Measurements from ENCODE around the gene BRSK1.

BRSK1 gene

DNA sequence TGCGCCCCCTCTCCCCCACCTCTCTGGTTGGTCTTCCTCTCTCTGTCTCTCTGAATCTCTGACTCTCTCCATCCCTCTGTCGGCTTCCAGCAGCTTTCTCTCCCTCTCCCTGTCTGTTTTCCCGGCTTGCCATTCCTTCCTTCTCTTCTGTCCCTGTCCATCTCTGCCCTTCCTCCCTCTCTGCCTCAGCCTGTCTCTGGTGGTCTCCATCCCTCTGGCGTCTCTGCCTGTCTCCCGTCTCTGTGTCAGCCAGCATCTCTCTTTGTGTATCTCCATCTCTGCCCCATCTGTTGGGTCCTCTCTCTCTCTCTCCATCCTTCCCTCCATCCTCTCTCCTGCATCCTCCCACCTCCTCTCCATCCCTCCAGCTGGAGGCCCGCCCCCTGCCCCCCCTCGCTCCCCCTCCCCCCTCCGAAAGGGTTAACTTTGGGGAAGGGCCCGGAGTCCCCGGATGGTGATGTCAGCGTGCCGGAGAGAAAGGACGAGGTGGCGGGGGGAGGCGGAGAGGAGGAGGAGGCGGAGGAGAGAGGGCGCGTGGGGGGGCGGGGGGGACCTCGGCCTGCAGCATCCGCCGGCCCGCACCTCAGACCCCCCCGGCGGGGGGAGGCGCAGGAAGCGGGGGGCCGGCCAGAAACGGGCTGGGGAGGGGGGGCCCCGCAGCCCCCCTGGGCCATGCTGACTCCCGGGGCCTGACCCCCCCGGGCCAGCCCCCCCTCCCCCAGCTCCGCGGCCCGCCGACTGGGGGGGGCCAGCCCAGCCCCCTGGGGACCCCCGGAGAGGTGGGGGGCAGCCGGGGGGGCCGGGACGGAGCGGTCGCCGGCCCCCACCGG, at the start of gene BRSK1:
BRSK1 (plus strand) TSS at position 450 of the 830 bp plus-strand sequence. CDS start 446 bp downstream, outside the sequence.
- no peaks in the 10 kb centered on the region for H3K9me3 Mint-ChIP-seq

DNA sequence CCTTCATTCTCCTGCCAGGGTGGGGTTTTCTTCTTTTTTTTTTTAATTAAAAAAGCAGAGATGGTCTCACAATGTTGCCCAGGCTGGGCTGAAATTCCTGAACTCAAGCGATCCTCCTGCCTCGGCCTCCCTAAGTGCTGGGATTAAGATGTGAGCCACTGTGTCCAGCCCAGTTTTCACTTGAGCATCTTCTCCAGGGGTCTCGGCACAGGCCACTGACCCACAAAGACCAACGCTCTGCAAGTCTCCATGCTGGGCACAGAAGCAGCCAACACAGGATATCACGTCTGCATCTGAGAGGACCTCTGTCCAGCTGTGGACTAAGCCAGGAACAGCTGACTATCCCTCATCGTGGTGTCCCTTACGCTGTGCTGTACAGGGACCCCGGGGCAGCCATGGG, 45.8 kb upstream of the BRSK1 start:
- no peak overlapping the region for H3K4me3 Mint-ChIP-seq
- H3K36me3 Mint-ChIP-seq (ENCODE audit: low read depth), result peaks cover 93% of the 10 kb centered on the region
- no peak overlapping the region for H3K27ac Mint-ChIP-seq
- no peaks in the 10 kb centered on the region for H3K27me3 Mint-ChIP-seq
- DNase-seq, result no peak
- H3K4me1 Mint-ChIP-seq (ENCODE audit: low read depth), result peaks cover 4% of the 10 kb centered on the region
- H3K9me3 Mint-ChIP-seq, result no peaks in the 10 kb centered on the region

More for the DNA sequence above, at the start of gene BRSK1:
- peaks cover 7% of the 10 kb centered on the region for H3K36me3 Mint-ChIP-seq (ENCODE audit: low read depth)
- H3K4me3 Mint-ChIP-seq, result peak within 1 kb of the TSS; percentile 49
- DNase-seq, result peak; percentile 64
- no peaks in the 10 kb centered on the region for H3K27me3 Mint-ChIP-seq
- peak within 1 kb of the TSS; percentile 54 for H3K27ac Mint-ChIP-seq
- peaks cover 27% of the 10 kb centered on the region for H3K4me1 Mint-ChIP-seq (ENCODE audit: low read depth)

GRCh38 chr19:55239004-55239403, 44.8 kb upstream of the BRSK1 start:
- Mint-ChIP-seq H3K9me3 (no peaks in the 10 kb centered on the region), H3K36me3 (ENCODE audit: low read depth) (peaks cover 93% of the 10 kb centered on the region), H3K4me1 (ENCODE audit: low read depth) (peaks cover 4% of the 10 kb centered on the region), H3K27ac (no peak overlapping the region), H3K4me3 (no peak overlapping the region), H3K27me3 (no peaks in the 10 kb centered on the region)
- no peak for DNase-seq

GRCh38 chr19:55240713-55241020, 43.1 kb upstream of the BRSK1 start:
- Mint-ChIP-seq H3K36me3 (ENCODE audit: low read depth) (peaks cover 95% of the 10 kb centered on the region), H3K4me3 (no peak overlapping the region), H3K4me1 (ENCODE audit: low read depth) (peaks cover 2% of the 10 kb centered on the region), H3K9me3 (no peaks in the 10 kb centered on the region), H3K27me3 (no peaks in the 10 kb centered on the region), H3K27ac (no peak overlapping the region)
- no peak for DNase-seq

DNA sequence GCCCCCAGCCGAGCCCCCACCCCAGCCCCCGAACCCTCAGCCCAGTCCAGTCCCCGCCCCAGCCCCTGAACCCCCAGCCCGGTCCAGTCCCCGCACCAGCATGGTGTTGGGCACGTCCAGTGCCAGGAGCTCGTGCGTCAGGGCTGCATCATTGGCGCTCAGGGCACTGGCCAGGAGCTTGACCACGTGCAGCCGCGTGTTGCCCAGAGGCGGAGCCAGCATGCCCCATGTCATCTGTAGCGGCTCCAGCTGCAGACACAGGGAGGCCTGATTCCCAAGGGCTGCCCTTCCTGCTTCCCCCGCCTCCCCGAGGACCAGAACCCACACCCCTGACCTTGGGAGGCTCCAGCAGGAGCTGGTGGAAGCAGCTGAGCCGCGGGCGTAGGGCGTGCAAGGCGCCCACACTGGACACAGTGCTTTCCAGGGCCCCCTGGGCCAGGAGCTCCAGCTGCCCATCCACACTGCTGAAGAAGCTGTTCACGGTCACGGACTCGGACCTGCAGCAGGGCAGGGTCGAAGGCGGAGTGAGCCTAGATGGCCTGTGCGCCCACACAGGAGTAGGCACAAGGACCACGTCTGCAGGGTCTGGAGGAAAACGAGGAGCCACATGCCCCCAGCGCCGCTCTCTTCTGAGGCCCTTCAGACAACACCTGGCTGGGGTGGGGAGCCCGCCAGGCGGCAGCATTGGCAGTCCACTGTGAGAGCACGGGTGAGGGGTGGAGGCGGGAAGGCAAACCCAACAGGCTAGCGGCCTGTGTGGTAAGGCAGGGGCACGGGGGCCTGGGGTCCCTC, 42.5 kb upstream of the BRSK1 start:
- Mint-ChIP-seq H3K4me3 (no peak overlapping the region), H3K36me3 (ENCODE audit: low read depth) (peaks cover 95% of the 10 kb centered on the region), H3K4me1 (ENCODE audit: low read depth) (peaks cover 2% of the 10 kb centered on the region), H3K9me3 (no peaks in the 10 kb centered on the region), H3K27ac (no peak overlapping the region), H3K27me3 (no peaks in the 10 kb centered on the region)
- DNase-seq, result no peak

DNA sequence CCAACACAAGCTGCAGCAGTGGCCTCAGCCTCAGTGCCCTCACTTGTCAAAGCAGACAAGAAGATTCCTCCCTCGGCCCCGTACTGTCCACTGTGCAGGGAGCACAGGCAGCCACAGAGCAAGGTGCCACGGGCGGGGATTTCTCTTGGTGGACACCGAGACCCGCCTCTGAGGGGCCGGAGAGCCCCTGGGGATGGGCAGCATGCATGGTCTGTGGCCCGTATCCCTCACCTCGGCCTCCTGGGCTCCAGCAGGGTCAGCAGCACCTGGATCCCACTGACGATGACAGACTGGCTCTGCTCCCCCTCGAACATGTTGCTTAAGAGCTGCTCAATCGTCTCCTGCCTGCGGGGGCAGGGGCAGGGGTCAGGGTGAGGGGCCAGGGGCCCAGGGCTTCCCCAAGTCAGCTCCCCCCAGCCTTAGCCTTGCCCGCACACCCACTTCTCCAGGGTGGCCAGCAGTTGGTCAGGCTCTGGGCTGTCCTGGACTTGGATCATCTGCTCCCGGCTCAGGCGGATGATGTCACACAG, 41.8 kb upstream of the BRSK1 start:
- Mint-ChIP-seq H3K4me3 (no peak overlapping the region), H3K27ac (no peak overlapping the region), H3K9me3 (no peaks in the 10 kb centered on the region), H3K4me1 (ENCODE audit: low read depth) (peaks cover 2% of the 10 kb centered on the region), H3K36me3 (ENCODE audit: low read depth) (peaks cover 94% of the 10 kb centered on the region), H3K27me3 (no peaks in the 10 kb centered on the region)
- DNase-seq, result no peak

- DNase-seq, result no peak
- H3K9me3 Mint-ChIP-seq, result no peaks in the 10 kb centered on the region
- H3K4me3 Mint-ChIP-seq, result no peak overlapping the region
- peak overlapping the region; percentile 10 for H3K27ac Mint-ChIP-seq
- no peaks in the 10 kb centered on the region for H3K27me3 Mint-ChIP-seq
- H3K4me1 Mint-ChIP-seq (ENCODE audit: low read depth), result peaks cover 2% of the 10 kb centered on the region
- H3K36me3 Mint-ChIP-seq (ENCODE audit: low read depth), result peaks cover 93% of the 10 kb centered on the region
Measured at GRCh38 chr19:55242517-55242916, 41.3 kb upstream of the BRSK1 start.

- DNase-seq, result no peak
- Mint-ChIP-seq H3K9me3 (no peaks in the 10 kb centered on the region), H3K27me3 (no peaks in the 10 kb centered on the region), H3K36me3 (ENCODE audit: low read depth) (peaks cover 93% of the 10 kb centered on the region), H3K27ac (peak overlapping the region; percentile 20), H3K4me1 (ENCODE audit: low read depth) (peaks cover 18% of the 10 kb centered on the region), H3K4me3 (no peak overlapping the region)
Measured at GRCh38 chr19:55244004-55244680, 39.7 kb upstream of the BRSK1 start.

GRCh38 chr19:55245236-55245904, 38.4 kb upstream of the BRSK1 start:
- DNase-seq, result no peak
- H3K9me3 Mint-ChIP-seq, result no peaks in the 10 kb centered on the region
- no peak overlapping the region for H3K4me3 Mint-ChIP-seq
- H3K36me3 Mint-ChIP-seq (ENCODE audit: low read depth), result peaks cover 92% of the 10 kb centered on the region
- H3K27ac Mint-ChIP-seq, result no peak overlapping the region
- peaks cover 24% of the 10 kb centered on the region for H3K4me1 Mint-ChIP-seq (ENCODE audit: low read depth)
- H3K27me3 Mint-ChIP-seq, result no peaks in the 10 kb centered on the region

DNA sequence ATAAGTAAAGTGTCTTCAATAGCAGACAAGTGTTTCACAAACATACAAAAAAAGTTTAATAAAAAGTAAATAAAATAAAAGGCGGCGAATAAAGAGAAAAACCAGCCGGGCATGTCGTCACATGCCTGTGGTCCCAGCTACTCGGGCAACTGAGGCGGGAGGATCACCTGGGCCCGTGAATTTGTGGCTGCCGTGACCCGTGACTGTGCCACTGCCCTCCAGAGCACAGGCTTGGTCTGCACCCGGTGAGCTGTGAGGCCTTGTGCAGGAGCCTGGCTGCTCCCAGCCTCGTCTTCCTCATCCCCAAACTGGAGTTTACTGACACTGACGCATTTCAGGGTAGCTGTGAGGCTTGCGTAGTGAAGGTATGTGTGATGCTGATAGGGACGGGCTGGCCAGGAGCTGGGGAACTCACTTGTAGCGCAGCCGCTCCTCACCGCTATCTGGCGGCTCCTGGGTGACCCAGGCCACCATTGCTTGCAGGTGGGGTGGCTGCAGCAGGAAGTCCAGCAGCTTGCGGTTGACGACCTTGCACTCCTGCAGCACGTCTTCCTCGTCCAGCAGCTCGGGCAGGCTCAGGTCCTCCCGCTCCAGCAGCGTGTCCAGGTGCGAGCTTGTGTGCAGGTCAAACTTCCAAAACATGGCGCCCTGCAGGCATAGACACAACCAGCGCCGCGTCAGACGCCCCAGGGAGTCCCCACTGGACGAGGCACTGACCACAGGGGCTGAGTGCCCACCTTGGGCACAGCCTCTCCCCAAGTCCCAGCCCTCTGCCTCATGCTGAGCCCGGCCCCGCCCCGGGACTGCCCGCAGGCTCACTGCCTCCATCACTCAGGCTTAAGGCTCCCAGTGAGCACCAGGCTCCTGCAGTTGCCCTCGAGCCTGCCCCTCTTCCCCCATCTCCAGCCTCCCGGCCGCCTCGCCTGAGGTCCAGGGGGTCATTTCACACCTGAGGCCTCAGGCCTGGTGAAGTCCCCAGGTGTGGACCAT, 37.0 kb upstream of the BRSK1 start:
- H3K36me3 Mint-ChIP-seq (ENCODE audit: low read depth), result peaks cover 94% of the 10 kb centered on the region
- H3K4me1 Mint-ChIP-seq (ENCODE audit: low read depth), result peaks cover 38% of the 10 kb centered on the region
- H3K4me3 Mint-ChIP-seq, result no peak overlapping the region
- no peaks in the 10 kb centered on the region for H3K27me3 Mint-ChIP-seq
- no peaks in the 10 kb centered on the region for H3K9me3 Mint-ChIP-seq
- no peak for DNase-seq
- no peak overlapping the region for H3K27ac Mint-ChIP-seq

GRCh38 chr19:55247621-55248099, 36.1 kb upstream of the BRSK1 start:
- Mint-ChIP-seq H3K4me1 (ENCODE audit: low read depth) (peaks cover 46% of the 10 kb centered on the region), H3K27ac (peak overlapping the region; percentile 40), H3K36me3 (ENCODE audit: low read depth) (peaks cover 93% of the 10 kb centered on the region), H3K4me3 (no peak overlapping the region), H3K27me3 (no peaks in the 10 kb centered on the region), H3K9me3 (no peaks in the 10 kb centered on the region)
- DNase-seq, result no peak

GRCh38 chr19:55248166-55248675, 35.6 kb upstream of the BRSK1 start:
- Mint-ChIP-seq H3K9me3 (no peaks in the 10 kb centered on the region), H3K27me3 (no peaks in the 10 kb centered on the region), H3K4me1 (ENCODE audit: low read depth) (peaks cover 49% of the 10 kb centered on the region), H3K27ac (peak overlapping the region; percentile 62), H3K4me3 (no peak overlapping the region), H3K36me3 (ENCODE audit: low read depth) (peaks cover 94% of the 10 kb centered on the region)
- no peak for DNase-seq

- H3K4me1 Mint-ChIP-seq (ENCODE audit: low read depth), result peaks cover 54% of the 10 kb centered on the region
- peak overlapping the region; percentile 62 for H3K27ac Mint-ChIP-seq
- H3K9me3 Mint-ChIP-seq, result no peaks in the 10 kb centered on the region
- no peak overlapping the region for H3K4me3 Mint-ChIP-seq
- no peaks in the 10 kb centered on the region for H3K27me3 Mint-ChIP-seq
- DNase-seq, result no peak
- H3K36me3 Mint-ChIP-seq (ENCODE audit: low read depth), result peaks cover 94% of the 10 kb centered on the region
Measured at GRCh38 chr19:55248704-55249103, 35.1 kb upstream of the BRSK1 start.
